Measurements from ENCODE around the gene COTL1.

DNA sequence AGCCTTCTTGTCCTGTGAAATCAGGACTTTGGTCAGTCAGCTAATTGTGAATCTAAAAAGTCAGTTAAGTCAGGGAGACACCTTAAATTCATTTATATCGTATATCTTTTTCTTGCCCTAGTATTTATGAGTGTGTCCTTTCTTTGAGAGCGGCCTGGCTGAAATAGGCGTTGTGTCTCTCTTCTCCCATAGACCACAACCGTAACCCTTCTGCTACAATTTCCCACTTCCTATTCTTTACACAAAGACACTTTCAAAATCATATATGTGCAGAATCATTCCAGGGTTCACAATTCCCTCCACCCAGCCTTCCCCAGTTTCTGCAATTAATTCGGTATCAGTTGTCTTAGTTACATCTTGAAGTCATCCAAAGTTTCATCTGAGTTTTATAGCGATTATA, 14.0 kb upstream of the COTL1 start:
- TF ChIP-seq EZH2 (IDR thresholded peaks at IDR 0.05; ENCODE audit: insufficient read depth, poor library complexity, severe bottlenecking), result no peak
- TF ChIP-seq EZH2phosphoT487 (IDR thresholded peaks at IDR 0.05; ENCODE audit: insufficient read depth, low read depth), result no peak
